Measurements from ENCODE around the gene CRTC3. TPM values are rescaled to one million over a fixed set of nuclear protein-coding genes. Genes with fewer than 3 reads are reported as not detected.

The CRTC3 gene
- total RNA-seq, 2 experiments from 2014 or later = 5.6 to 14.7 TPM

GRCh38 chr15:90638201-90638691, 108.5 kb downstream of the CRTC3 start:
- no peak for TF ChIP-seq CTCF (conservative IDR thresholded peaks at IDR 0.05; ENCODE audit: low read length)
- Histone ChIP-seq H3K36me3 (ENCODE audit: insufficient read depth, low read length) (no peaks in the 10 kb centered on the region), H4K20me1 (ENCODE audit: insufficient read depth, low read length) (no peaks in the 10 kb centered on the region), H3K4me2 (ENCODE audit: low read length) (no peak overlapping the region), H3K79me2 (ENCODE audit: insufficient read depth, low read depth, low read length) (no peaks in the 10 kb centered on the region), H3K27ac (ENCODE audit: low read depth, low read length, poor library complexity, severe bottlenecking) (no peak overlapping the region), H2AFZ (ENCODE audit: low read length) (no peak overlapping the region), H3K9me3 (ENCODE audit: low read length) (no peaks in the 10 kb centered on the region), H3K4me1 (ENCODE audit: insufficient read depth, low read length, poor library complexity, severe bottlenecking) (no peaks in the 10 kb centered on the region), H3K9me2 (ENCODE audit: insufficient read depth, low read length) (no peaks in the 10 kb centered on the region), H3K4me3 (ENCODE audit: low read depth, low read length, poor library complexity, severe bottlenecking) (no peak overlapping the region)
- ChIA-PET CTCF (ENCODE audit: unreplicated experiment) (no interaction called here), POLR2A (no interaction called here)
- no TSS peak for BruUV-seq (replicated peaks)
- no peak for DNase-seq (ENCODE audit: low spot score)
- intact Hi-C loops (cut with micrococcal nuclease; ENCODE audit: unreplicated experiment) = no loop called here

GRCh38 chr15:90638963-90639362, 109.2 kb downstream of the CRTC3 start:
- no peak overlapping the region for H2AFZ ChIP-seq (ENCODE audit: low read length)
- H3K36me3 ChIP-seq (ENCODE audit: insufficient read depth, low read length) = no peaks in the 10 kb centered on the region
- no peak overlapping the region for H3K4me2 ChIP-seq (ENCODE audit: low read length)
- H3K4me3 ChIP-seq (ENCODE audit: low read depth, low read length, poor library complexity, severe bottlenecking) = no peak overlapping the region
- H3K79me2 ChIP-seq (ENCODE audit: insufficient read depth, low read depth, low read length) = no peaks in the 10 kb centered on the region
- TF ChIP-seq CTCF (conservative IDR thresholded peaks at IDR 0.05; ENCODE audit: low read length) = peak; percentile 52
- no peak for TF ChIP-seq EZH2phosphoT487 (IDR thresholded peaks at IDR 0.05; ENCODE audit: borderline replicate concordance, low read depth, low read length)
- H3K9me3 ChIP-seq (ENCODE audit: low read length) = no peaks in the 10 kb centered on the region
- intact Hi-C loops (cut with micrococcal nuclease; ENCODE audit: unreplicated experiment) = no loop called here
- no peak for DNase-seq (ENCODE audit: low spot score)
- no peak overlapping the region for H3K27ac ChIP-seq (ENCODE audit: low read depth, low read length, poor library complexity, severe bottlenecking)
- ChIA-PET POLR2A (no interaction called here), CTCF (ENCODE audit: unreplicated experiment) (no interaction called here)
- H4K20me1 ChIP-seq (ENCODE audit: insufficient read depth, low read length) = no peaks in the 10 kb centered on the region
- H3K4me1 ChIP-seq (ENCODE audit: insufficient read depth, low read length, poor library complexity, severe bottlenecking) = no peaks in the 10 kb centered on the region
- H3K9me2 ChIP-seq (ENCODE audit: insufficient read depth, low read length) = no peaks in the 10 kb centered on the region
- no TSS peak for BruUV-seq (replicated peaks)

GRCh38 chr15:90640862-90641261, 111.1 kb downstream of the CRTC3 start:
- DNase-seq (ENCODE audit: low spot score) = no peak

More at GRCh38 chr15:90640862-90641261, 111.1 kb downstream of the CRTC3 start:
- CTCF ChIA-PET (ENCODE audit: unreplicated experiment) = no interaction called here
- Histone ChIP-seq H2AFZ (ENCODE audit: low read length) (no peak overlapping the region), H3K4me2 (ENCODE audit: low read length) (no peak overlapping the region), H3K9me2 (ENCODE audit: insufficient read depth, low read length) (no peaks in the 10 kb centered on the region), H3K27ac (ENCODE audit: low read depth, low read length, poor library complexity, severe bottlenecking) (no peak overlapping the region), H4K20me1 (ENCODE audit: insufficient read depth, low read length) (no peaks in the 10 kb centered on the region), H3K79me2 (ENCODE audit: insufficient read depth, low read depth, low read length) (no peaks in the 10 kb centered on the region), H3K4me1 (ENCODE audit: insufficient read depth, low read length, poor library complexity, severe bottlenecking) (no peaks in the 10 kb centered on the region), H3K36me3 (ENCODE audit: insufficient read depth, low read length) (no peaks in the 10 kb centered on the region), H3K4me3 (ENCODE audit: low read depth, low read length, poor library complexity, severe bottlenecking) (no peak overlapping the region), H3K9me3 (ENCODE audit: low read length) (no peaks in the 10 kb centered on the region)
- intact Hi-C loops (cut with micrococcal nuclease; ENCODE audit: unreplicated experiment) = no loop called here
- POLR2A ChIA-PET = no interaction called here
- no peak for TF ChIP-seq CTCF (conservative IDR thresholded peaks at IDR 0.05; ENCODE audit: low read length)
- TF ChIP-seq EZH2phosphoT487 (IDR thresholded peaks at IDR 0.05; ENCODE audit: borderline replicate concordance, low read depth, low read length) = no peak
- BruUV-seq (replicated peaks) = no TSS peak

All from OCI-LY7 (cell line).